ENCODE results near the gene TRIM33. TPM values are rescaled to one million over a fixed set of nuclear protein-coding genes. Genes with fewer than 3 reads are reported as not detected.

The TRIM33 gene
- total RNA-seq, 4 donors from 2014 or later, result 50.8 to 68.2 (median 53.4) TPM

- Histone ChIP-seq H3K27me3 (no peaks in the 10 kb centered on the region), H3K4me3 (no peak overlapping the region), H3K27ac (no peak overlapping the region), H3K4me1 (no peaks in the 10 kb centered on the region), H3K9me3 (no peaks in the 10 kb centered on the region), H3K36me3 (no peaks in the 10 kb centered on the region)
- TF ChIP-seq POLR2A (IDR thresholded peaks at IDR 0.05) (no peak), CTCF (IDR thresholded peaks at IDR 0.05) (no peak), EP300 (IDR thresholded peaks at IDR 0.05) (no peak)
- 79 to 92% methylated on average over 4 of the region's 4 CpGs for WGBS, 2 donors
- no peak for DNase-seq (ENCODE audit: low spot score in 2 of 2)
These were observed 40.4 kb upstream of the TRIM33 start for GRCh38 chr1:114551400-114551799.

GRCh38 chr1:114550336-114550735 lies 39.3 kb upstream of the TRIM33 start:
- no peaks in the 10 kb centered on the region for H3K9me3 ChIP-seq
- TF ChIP-seq EP300 (IDR thresholded peaks at IDR 0.05) (no peak), CTCF (IDR thresholded peaks at IDR 0.05) (no peak), POLR2A (IDR thresholded peaks at IDR 0.05) (no peak)
- no peak overlapping the region for H3K27ac ChIP-seq
- no peaks in the 10 kb centered on the region for H3K27me3 ChIP-seq
- H3K36me3 ChIP-seq, result no peaks in the 10 kb centered on the region
- DNase-seq (ENCODE audit: low spot score in 2 of 2), result no peak
- H3K4me3 ChIP-seq, result no peak overlapping the region
- WGBS, 2 donors, result 85 to 94% methylated on average over 2 of the region's 2 CpGs
- no peaks in the 10 kb centered on the region for H3K4me1 ChIP-seq

GRCh38 chr1:114549137-114549536 lies 38.1 kb upstream of the TRIM33 start:
- Histone ChIP-seq H3K9me3 (no peaks in the 10 kb centered on the region), H3K4me1 (no peaks in the 10 kb centered on the region), H3K4me3 (no peak overlapping the region), H3K27me3 (no peaks in the 10 kb centered on the region), H3K36me3 (no peaks in the 10 kb centered on the region), H3K27ac (no peak overlapping the region)
- DNase-seq (ENCODE audit: low spot score in 2 of 2), result no peak
- no peak for TF ChIP-seq CTCF (IDR thresholded peaks at IDR 0.05)
- TF ChIP-seq EP300 (IDR thresholded peaks at IDR 0.05), result no peak
- TF ChIP-seq POLR2A (IDR thresholded peaks at IDR 0.05), result no peak
- WGBS, 2 donors, result 70 to 74% methylated on average over 4 of the region's 4 CpGs

GRCh38 chr1:114547076-114547475 lies 36.1 kb upstream of the TRIM33 start:
- no peak overlapping the region for H3K4me3 ChIP-seq
- H3K4me1 ChIP-seq, result no peaks in the 10 kb centered on the region
- no peak for DNase-seq (ENCODE audit: low spot score in 2 of 2)
- WGBS, 2 donors, result 77 to 84% methylated on average over 1 of the region's 1 CpG
- H3K27me3 ChIP-seq, result no peaks in the 10 kb centered on the region
- H3K9me3 ChIP-seq, result no peaks in the 10 kb centered on the region
- no peaks in the 10 kb centered on the region for H3K36me3 ChIP-seq
- TF ChIP-seq CTCF (IDR thresholded peaks at IDR 0.05) (no peak), POLR2A (IDR thresholded peaks at IDR 0.05) (no peak), EP300 (IDR thresholded peaks at IDR 0.05) (no peak)
- no peak overlapping the region for H3K27ac ChIP-seq

GRCh38 chr1:114545796-114546195 lies 34.8 kb upstream of the TRIM33 start:
- Histone ChIP-seq H3K4me1 (no peaks in the 10 kb centered on the region), H3K27ac (no peak overlapping the region), H3K36me3 (no peaks in the 10 kb centered on the region), H3K9me3 (no peaks in the 10 kb centered on the region), H3K27me3 (no peaks in the 10 kb centered on the region), H3K4me3 (no peak overlapping the region)
- no peak for DNase-seq (ENCODE audit: low spot score in 2 of 2)
- no peak for TF ChIP-seq POLR2A (IDR thresholded peaks at IDR 0.05)
- TF ChIP-seq CTCF (IDR thresholded peaks at IDR 0.05), result no peak
- TF ChIP-seq EP300 (IDR thresholded peaks at IDR 0.05), result no peak
- 82 to 87% methylated on average over 2 of the region's 2 CpGs for WGBS, 2 donors

Measured in tibial nerve (tissue), 4 donors.